Chondrocyte (in vitro differentiated cells): ENCODE measurements around the gene WDR45B. TPM values are rescaled to one million over a fixed set of nuclear protein-coding genes. Genes with fewer than 3 reads are reported as not detected.

Experiments
- DNase-seq: peaks from one replicate; pipeline ENCODE4 v3.0.0; 2021; ENCODE audit warnings: mixed read lengths, low spot score
- H3K27ac Mint-ChIP-seq: one replicate; pipeline ENCODE4 v1.8.0; 2021; ENCODE audit warnings: mild to moderate bottlenecking, moderate library complexity, mixed read lengths; ENCODE audit not compliant: unreplicated experiment
- H3K27me3 Mint-ChIP-seq: 2 replicates; pipeline ENCODE4 v1.8.0; 2021; ENCODE audit warnings: low read depth, mixed read lengths
- H3K36me3 Mint-ChIP-seq: 2 replicates; pipeline ENCODE4 v1.8.0; 2021; ENCODE audit warnings: low read depth, mixed read lengths
- H3K4me1 Mint-ChIP-seq: 2 replicates; pipeline ENCODE4 v1.8.0; 2021; ENCODE audit warnings: low read depth, mild to moderate bottlenecking, mixed read lengths
- H3K4me3 Mint-ChIP-seq: one replicate; pipeline ENCODE4 v1.8.0; 2021; ENCODE audit warnings: mild to moderate bottlenecking, moderate library complexity, mixed read lengths; ENCODE audit not compliant: unreplicated experiment
- H3K9me3 Mint-ChIP-seq: 2 replicates; pipeline ENCODE4 v1.8.0; 2021; ENCODE audit warnings: low read depth, mixed read lengths
- CTCF ChIP-seq: fragments of 200-600 bp; sonication (generic); IDR thresholded peaks from 2 replicates; pipeline ENCODE4 v1.5.0; 2021; ENCODE audit warnings: antibody characterized with exemption, mild to moderate bottlenecking, moderate library complexity
- total RNA-seq: library from RNA; stranded (reverse); gene quantifications from 3 replicates; pipeline ENCODE4 v1.2.1, GENCODE V29; 2021

Gene WDR45B
- total RNA-seq, 1 donor from 2014 or later = 67.8 TPM

GRCh38 chr17:82664701-82665182, 16.5 kb upstream of the WDR45B start:
- peak; percentile 75 for DNase-seq
- Mint-ChIP-seq H3K4me3 (no peak overlapping the region), H3K4me1 (peaks cover 6% of the 10 kb centered on the region), H3K27ac (no peak overlapping the region), H3K27me3 (no peaks in the 10 kb centered on the region), H3K36me3 (peaks cover 11% of the 10 kb centered on the region), H3K9me3 (no peaks in the 10 kb centered on the region)
- no peak for TF ChIP-seq CTCF

GRCh38 chr17:82664276-82664575, 16.0 kb upstream of the WDR45B start:
- Mint-ChIP-seq H3K4me3 (no peak overlapping the region), H3K36me3 (peaks cover 14% of the 10 kb centered on the region), H3K9me3 (no peaks in the 10 kb centered on the region), H3K27ac (no peak overlapping the region), H3K27me3 (no peaks in the 10 kb centered on the region), H3K4me1 (peaks cover 6% of the 10 kb centered on the region)
- peak; percentile 64 for DNase-seq
- no peak for TF ChIP-seq CTCF

- H3K27me3 Mint-ChIP-seq = no peaks in the 10 kb centered on the region
- no peak overlapping the region for H3K4me3 Mint-ChIP-seq
- no peaks in the 10 kb centered on the region for H3K9me3 Mint-ChIP-seq
- H3K4me1 Mint-ChIP-seq = peaks cover 3% of the 10 kb centered on the region
- no peak overlapping the region for H3K27ac Mint-ChIP-seq
- peaks cover 16% of the 10 kb centered on the region for H3K36me3 Mint-ChIP-seq
- no peak for DNase-seq
- TF ChIP-seq CTCF = no peak
Measured at GRCh38 chr17:82663381-82664275, 15.4 kb upstream of the WDR45B start.

GRCh38 chr17:82662711-82663261, 14.5 kb upstream of the WDR45B start:
- Mint-ChIP-seq H3K4me3 (no peak overlapping the region), H3K36me3 (peaks cover 15% of the 10 kb centered on the region), H3K9me3 (no peaks in the 10 kb centered on the region)

More at GRCh38 chr17:82662711-82663261, 14.5 kb upstream of the WDR45B start:
- no peaks in the 10 kb centered on the region for H3K27me3 Mint-ChIP-seq
- no peaks in the 10 kb centered on the region for H3K4me1 Mint-ChIP-seq
- no peak overlapping the region for H3K27ac Mint-ChIP-seq
- no peak for DNase-seq
- no peak for TF ChIP-seq CTCF
